SK-N-SH (cell line): ENCODE measurements around the gene KRTAP4-9. TPM values are rescaled to one million over a fixed set of nuclear protein-coding genes. Genes with fewer than 3 reads are reported as not detected.

ENCODE experiments used
- CTCF ChIA-PET: fragments of 300-600, 350-600 bp; formaldehyde crosslinking; extraction: SDS; loops from one replicate; lab custom pipeline; 2021; lab: Yijun Ruan, JAX
- POLR2A ChIA-PET: fragments of 350-600 bp; sonication (Branson Sonifier 250); formaldehyde crosslinking; extraction: SDS; loops from one replicate; lab custom pipeline; 2020; ENCODE audit warnings: antibody characterized with exemption, inconsistent platforms; lab: Yijun Ruan, JAX
- DNase-seq: peaks from one replicate; pipeline ENCODE4 v3.0.0; 2012
- H2AFZ ChIP-seq: fragments of 200-600 bp; sonication (generic); 2 replicates; pipeline ENCODE4 v1.8.1; 2016; ENCODE audit warnings: antibody characterized with exemption, mild to moderate bottlenecking, low read depth
- H3F3A ChIP-seq: fragments of 200-600 bp; sonication (generic); replicated peaks from 2 replicates; pipeline ENCODE3; 2016; ENCODE audit warnings: antibody characterized with exemption, mild to moderate bottlenecking; ENCODE audit not compliant: insufficient read depth
- H3K27ac ChIP-seq, 2 experiments: fragments of 200-500 bp in 1 of 2; fragments of 200-600 bp in 1 of 2; sonication (Bioruptor generic) in 1 of 2; sonication (generic), shearing (Covaris generic) in 1 of 2; 2 replicates each; pipeline versions ENCODE4 v1.5.1 to v1.6.1; 2014 to 2016; ENCODE audit warnings: low read depth in 2 of 2, inconsistent platforms in 1 of 2, low read length in 1 of 2, mild to moderate bottlenecking in 1 of 2, mixed read lengths in 1 of 2
- H3K27me3 ChIP-seq: fragments of 200-600 bp; sonication (generic), shearing (Covaris generic); 2 replicates; pipeline ENCODE4 v1.6.1; 2016; ENCODE audit warnings: mixed run types; ENCODE audit not compliant: insufficient read depth
- H3K36me3 ChIP-seq, 2 experiments: fragments of 200-500 bp in 1 of 2; fragments of 200-600 bp in 1 of 2; sonication (Bioruptor generic) in 1 of 2; sonication (generic) in 1 of 2; replicated peaks in 1 of 2; 2 replicates each; pipeline versions ENCODE3 to v1.5.1; 2014 to 2016; ENCODE audit warnings: low read length in 1 of 2, mild to moderate bottlenecking in 1 of 2; ENCODE audit not compliant: insufficient read depth in 2 of 2, control insufficient read depth in 1 of 2
- H3K4me1 ChIP-seq, 2 experiments: fragments of 200-500 bp in 1 of 2; fragments of 200-600 bp in 1 of 2; sonication (Bioruptor generic) in 1 of 2; sonication (generic), shearing (Covaris generic) in 1 of 2; 2 replicates each; pipeline versions ENCODE4 v1.5.1 to v1.6.1; 2014 to 2016; ENCODE audit warnings: low read depth in 1 of 2, low read length in 1 of 2, mixed run types in 1 of 2; ENCODE audit not compliant: insufficient read depth in 2 of 2, control insufficient read depth in 1 of 2
- H3K4me2 ChIP-seq: fragments of 200-600 bp; sonication (generic), shearing (Covaris generic); 2 replicates; pipeline ENCODE4 v1.6.1; 2017; ENCODE audit warnings: mixed run types
- H3K4me3 ChIP-seq, 2 experiments: fragments of 200-500 bp in 1 of 2; fragments of 200-600 bp in 1 of 2; sonication (Bioruptor generic) in 1 of 2; sonication (generic), shearing (Covaris generic) in 1 of 2; 2 replicates each; pipeline versions ENCODE4 v1.5.1 to v1.8.1; 2014 to 2016; ENCODE audit warnings: low read depth in 2 of 2, inconsistent platforms in 1 of 2, low read length in 1 of 2, mild to moderate bottlenecking in 1 of 2, mixed read lengths in 1 of 2, moderate library complexity in 1 of 2
- H3K79me2 ChIP-seq: fragments of 200-600 bp; sonication (generic); 2 replicates; pipeline ENCODE4 v1.8.1; 2017; ENCODE audit warnings: mild to moderate bottlenecking; ENCODE audit not compliant: insufficient read depth
- H3K9ac ChIP-seq: fragments of 200-600 bp; sonication (generic); 2 replicates; pipeline ENCODE4 v1.6.1; 2017; ENCODE audit warnings: mixed run types
- H3K9me2 ChIP-seq: fragments of 200-600 bp; sonication (generic); 2 replicates; pipeline ENCODE4 v1.6.1; 2017; ENCODE audit warnings: mixed run types
- H3K9me3 ChIP-seq: fragments of 200-600 bp; sonication (generic); 2 replicates; pipeline ENCODE4 v1.6.1; 2017; ENCODE audit warnings: mixed run types, mild to moderate bottlenecking, moderate library complexity
- H4K20me1 ChIP-seq: fragments of 200-600 bp; sonication (generic); 2 replicates; pipeline ENCODE4 v1.6.1; 2017; ENCODE audit warnings: mild to moderate bottlenecking, mixed run types; ENCODE audit not compliant: insufficient read depth
- CHD2 ChIP-seq: fragments of 150-350 bp; IDR thresholded peaks from 2 replicates; pipeline ENCODE4 v1.6.1; 2018; ENCODE audit warnings: low read length; ENCODE audit not compliant: partially characterized antibody
- ELF1 ChIP-seq: IDR thresholded peaks from 2 replicates; pipeline ENCODE4 v1.4.0; 2012
- EP300 ChIP-seq, 2 experiments: IDR thresholded peaks; 2 replicates each; pipeline versions ENCODE4 v1.4.0 to v1.6.1; 2012; ENCODE audit warnings: borderline replicate concordance in 1 of 2, low read depth in 1 of 2, low read length in 1 of 2
- FOXM1 ChIP-seq: IDR thresholded peaks from 2 replicates; pipeline ENCODE4 v1.4.0; 2012; ENCODE audit warnings: low read depth, mild to moderate bottlenecking
- GABPA ChIP-seq: IDR thresholded peaks from 2 replicates; pipeline ENCODE4 v1.4.0; 2012; ENCODE audit warnings: low read depth, mild to moderate bottlenecking
- MXI1 ChIP-seq: IDR thresholded peaks from 2 replicates; pipeline ENCODE4 v1.6.1; 2012; ENCODE audit warnings: mild to moderate bottlenecking, low read depth, low read length, improper control_type of control experiment
- NRF1 ChIP-seq: IDR thresholded peaks from 2 replicates; pipeline ENCODE4 v1.6.1; 2012; ENCODE audit warnings: low read depth, mild to moderate bottlenecking, low read length
- RAD21 ChIP-seq: IDR thresholded peaks from 2 replicates; pipeline ENCODE4 v1.6.1; 2012; ENCODE audit warnings: mild to moderate bottlenecking, low read length
- RCOR1 ChIP-seq: fragments of 150-350 bp; IDR thresholded peaks from 2 replicates; pipeline ENCODE4 v1.6.1; 2017; ENCODE audit warnings: antibody characterized with exemption, low read length
- SIN3A ChIP-seq: IDR thresholded peaks from 2 replicates; pipeline ENCODE4 v1.6.1; 2012; ENCODE audit warnings: low read depth, mild to moderate bottlenecking, low read length, moderate library complexity, borderline replicate concordance
- YY1 ChIP-seq: IDR thresholded peaks from 2 replicates; pipeline ENCODE4 v1.4.0; 2012; ENCODE audit warnings: low read depth, mild to moderate bottlenecking
- WGBS: methylation state at CpG from one replicate; pipeline ENCODE4 v1.1.6; 2017; ENCODE audit warnings: low lambda C conversion rate; 5-methylcytosine and 5-hydroxymethylcytosine counted together
- polyA plus RNA-seq, 3 experiments: library from polyadenylated mRNA; depleted of rRNA; stranded (reverse); fragments of >200 nt; gene quantifications; 2 replicates each; pipeline ENCODE4 v1.2.3, GENCODE V29; 2012
- TF ChIP-seq, protein P1 (sequence below): fragments of 200-600 bp; sonication (generic); IDR thresholded peaks from 2 replicates; pipeline ENCODE4 v1.6.1; 2017; ENCODE audit warnings: antibody characterized with exemption, mild to moderate bottlenecking, moderate library complexity
- TF ChIP-seq, protein P2 (sequence below): IDR thresholded peaks from 2 replicates; pipeline ENCODE4 v1.6.1; 2012; ENCODE audit warnings: mild to moderate bottlenecking, low read depth, low read length, moderate library complexity
- TF ChIP-seq, protein P3 (sequence below): fragments of 150-350 bp; IDR thresholded peaks from 2 replicates; pipeline ENCODE4 v1.6.1; 2017; ENCODE audit warnings: antibody characterized with exemption, low read length, low read depth, borderline replicate concordance
- TF ChIP-seq, protein P4 (sequence below): IDR thresholded peaks from 2 replicates; pipeline ENCODE4 v1.4.0; 2012; ENCODE audit warnings: low read depth, borderline replicate concordance
- TF ChIP-seq, protein P5 (sequence below): fragments of 150-350 bp; IDR thresholded peaks from 2 replicates; pipeline ENCODE4 v1.6.1; 2016; ENCODE audit warnings: mild to moderate bottlenecking, low read depth, low read length

Gene KRTAP4-9
- polyA plus RNA-seq, 1 of the 3 experiments (the other 2 are of a cell fraction): not detected

DNA sequence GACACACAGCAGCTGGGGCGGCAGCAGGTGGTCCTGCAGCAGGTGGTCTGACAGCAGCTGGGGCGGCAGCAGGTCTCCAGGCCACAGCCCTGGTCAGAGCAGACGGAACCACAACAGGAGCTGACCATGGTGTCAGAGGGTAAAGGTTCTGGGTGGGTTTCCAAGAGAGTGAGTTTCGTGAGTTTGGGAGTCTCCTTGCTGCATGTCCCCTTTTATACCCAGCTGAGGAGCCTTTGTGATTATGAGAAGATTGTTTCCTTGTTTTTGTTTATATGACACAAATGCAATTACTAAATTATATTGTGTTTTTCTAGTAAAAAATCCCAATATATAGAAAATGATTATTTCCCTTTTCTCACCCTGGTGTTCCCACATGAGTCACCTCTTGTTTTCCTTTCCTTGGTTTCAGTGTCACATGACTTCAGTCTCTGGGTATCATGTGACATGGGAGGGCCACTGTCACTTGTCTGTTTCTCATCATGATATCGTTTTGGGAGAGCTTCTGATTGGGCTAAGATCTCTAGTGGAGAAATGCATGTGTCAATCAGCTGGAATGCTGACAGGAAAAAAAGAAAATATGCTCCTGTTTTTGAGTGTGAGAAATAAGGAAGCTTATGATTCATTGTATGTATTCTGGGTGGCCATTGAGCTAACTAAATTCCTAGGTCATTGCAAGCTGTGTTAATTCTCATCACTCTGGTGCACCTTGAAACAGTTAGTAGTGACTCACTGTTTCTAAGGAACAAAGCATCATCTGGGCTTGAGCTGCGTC lies 35.4 kb downstream of the KRTAP4-9 start, which contains the start of gene KRTAP4-6:
Gene KRTAP4-6 (minus strand): TSS at position 185 of the 772 bp plus-strand sequence. CDS start 57 bp downstream, at position 128.
- no peak within 1 kb of the TSS for H2AFZ ChIP-seq

More for the DNA sequence above, 35.4 kb downstream of the KRTAP4-9 start, which contains the start of gene KRTAP4-6:
- no peaks in the 10 kb centered on the region for H3K79me2 ChIP-seq
- 15% methylated on average over 4 of the region's 6 CpGs for WGBS
- H3K4me2 ChIP-seq: no peak within 1 kb of the TSS
- no peaks in the 10 kb centered on the region for H3K4me1 ChIP-seq
- H3K9me2 ChIP-seq: no peaks in the 10 kb centered on the region
- 0 out of 2 replicates have a peak, but pooled peaks cover 5% of the 10 kb centered on the region for H3K9me3 ChIP-seq
- TF ChIP-seq, protein P1, sequence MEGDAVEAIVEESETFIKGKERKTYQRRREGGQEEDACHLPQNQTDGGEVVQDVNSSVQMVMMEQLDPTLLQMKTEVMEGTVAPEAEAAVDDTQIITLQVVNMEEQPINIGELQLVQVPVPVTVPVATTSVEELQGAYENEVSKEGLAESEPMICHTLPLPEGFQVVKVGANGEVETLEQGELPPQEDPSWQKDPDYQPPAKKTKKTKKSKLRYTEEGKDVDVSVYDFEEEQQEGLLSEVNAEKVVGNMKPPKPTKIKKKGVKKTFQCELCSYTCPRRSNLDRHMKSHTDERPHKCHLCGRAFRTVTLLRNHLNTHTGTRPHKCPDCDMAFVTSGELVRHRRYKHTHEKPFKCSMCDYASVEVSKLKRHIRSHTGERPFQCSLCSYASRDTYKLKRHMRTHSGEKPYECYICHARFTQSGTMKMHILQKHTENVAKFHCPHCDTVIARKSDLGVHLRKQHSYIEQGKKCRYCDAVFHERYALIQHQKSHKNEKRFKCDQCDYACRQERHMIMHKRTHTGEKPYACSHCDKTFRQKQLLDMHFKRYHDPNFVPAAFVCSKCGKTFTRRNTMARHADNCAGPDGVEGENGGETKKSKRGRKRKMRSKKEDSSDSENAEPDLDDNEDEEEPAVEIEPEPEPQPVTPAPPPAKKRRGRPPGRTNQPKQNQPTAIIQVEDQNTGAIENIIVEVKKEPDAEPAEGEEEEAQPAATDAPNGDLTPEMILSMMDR: no peak
- TF ChIP-seq RCOR1 (no peak), FOXM1 (no peak), NRF1 (no peak), YY1 (no peak), MXI1 (no peak), ELF1 (no peak), RAD21 (no peak), GABPA (no peak), EP300 (IDR thresholded peaks at IDR 0.05; ENCODE audit: borderline replicate concordance in 1 of 2, low read depth in 1 of 2, low read length in 1 of 2) (no peak), SIN3A (no peak), CHD2 (no peak)
- TF ChIP-seq, protein P2, sequence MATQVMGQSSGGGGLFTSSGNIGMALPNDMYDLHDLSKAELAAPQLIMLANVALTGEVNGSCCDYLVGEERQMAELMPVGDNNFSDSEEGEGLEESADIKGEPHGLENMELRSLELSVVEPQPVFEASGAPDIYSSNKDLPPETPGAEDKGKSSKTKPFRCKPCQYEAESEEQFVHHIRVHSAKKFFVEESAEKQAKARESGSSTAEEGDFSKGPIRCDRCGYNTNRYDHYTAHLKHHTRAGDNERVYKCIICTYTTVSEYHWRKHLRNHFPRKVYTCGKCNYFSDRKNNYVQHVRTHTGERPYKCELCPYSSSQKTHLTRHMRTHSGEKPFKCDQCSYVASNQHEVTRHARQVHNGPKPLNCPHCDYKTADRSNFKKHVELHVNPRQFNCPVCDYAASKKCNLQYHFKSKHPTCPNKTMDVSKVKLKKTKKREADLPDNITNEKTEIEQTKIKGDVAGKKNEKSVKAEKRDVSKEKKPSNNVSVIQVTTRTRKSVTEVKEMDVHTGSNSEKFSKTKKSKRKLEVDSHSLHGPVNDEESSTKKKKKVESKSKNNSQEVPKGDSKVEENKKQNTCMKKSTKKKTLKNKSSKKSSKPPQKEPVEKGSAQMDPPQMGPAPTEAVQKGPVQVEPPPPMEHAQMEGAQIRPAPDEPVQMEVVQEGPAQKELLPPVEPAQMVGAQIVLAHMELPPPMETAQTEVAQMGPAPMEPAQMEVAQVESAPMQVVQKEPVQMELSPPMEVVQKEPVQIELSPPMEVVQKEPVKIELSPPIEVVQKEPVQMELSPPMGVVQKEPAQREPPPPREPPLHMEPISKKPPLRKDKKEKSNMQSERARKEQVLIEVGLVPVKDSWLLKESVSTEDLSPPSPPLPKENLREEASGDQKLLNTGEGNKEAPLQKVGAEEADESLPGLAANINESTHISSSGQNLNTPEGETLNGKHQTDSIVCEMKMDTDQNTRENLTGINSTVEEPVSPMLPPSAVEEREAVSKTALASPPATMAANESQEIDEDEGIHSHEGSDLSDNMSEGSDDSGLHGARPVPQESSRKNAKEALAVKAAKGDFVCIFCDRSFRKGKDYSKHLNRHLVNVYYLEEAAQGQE: no peak
- TF ChIP-seq, protein P3, sequence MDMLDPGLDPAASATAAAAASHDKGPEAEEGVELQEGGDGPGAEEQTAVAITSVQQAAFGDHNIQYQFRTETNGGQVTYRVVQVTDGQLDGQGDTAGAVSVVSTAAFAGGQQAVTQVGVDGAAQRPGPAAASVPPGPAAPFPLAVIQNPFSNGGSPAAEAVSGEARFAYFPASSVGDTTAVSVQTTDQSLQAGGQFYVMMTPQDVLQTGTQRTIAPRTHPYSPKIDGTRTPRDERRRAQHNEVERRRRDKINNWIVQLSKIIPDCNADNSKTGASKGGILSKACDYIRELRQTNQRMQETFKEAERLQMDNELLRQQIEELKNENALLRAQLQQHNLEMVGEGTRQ: no peak
- TF ChIP-seq, protein P4, sequence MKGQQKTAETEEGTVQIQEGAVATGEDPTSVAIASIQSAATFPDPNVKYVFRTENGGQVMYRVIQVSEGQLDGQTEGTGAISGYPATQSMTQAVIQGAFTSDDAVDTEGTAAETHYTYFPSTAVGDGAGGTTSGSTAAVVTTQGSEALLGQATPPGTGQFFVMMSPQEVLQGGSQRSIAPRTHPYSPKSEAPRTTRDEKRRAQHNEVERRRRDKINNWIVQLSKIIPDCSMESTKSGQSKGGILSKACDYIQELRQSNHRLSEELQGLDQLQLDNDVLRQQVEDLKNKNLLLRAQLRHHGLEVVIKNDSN: no peak; the same call in 1 of the 2 replicates
- TF ChIP-seq, protein P5, sequence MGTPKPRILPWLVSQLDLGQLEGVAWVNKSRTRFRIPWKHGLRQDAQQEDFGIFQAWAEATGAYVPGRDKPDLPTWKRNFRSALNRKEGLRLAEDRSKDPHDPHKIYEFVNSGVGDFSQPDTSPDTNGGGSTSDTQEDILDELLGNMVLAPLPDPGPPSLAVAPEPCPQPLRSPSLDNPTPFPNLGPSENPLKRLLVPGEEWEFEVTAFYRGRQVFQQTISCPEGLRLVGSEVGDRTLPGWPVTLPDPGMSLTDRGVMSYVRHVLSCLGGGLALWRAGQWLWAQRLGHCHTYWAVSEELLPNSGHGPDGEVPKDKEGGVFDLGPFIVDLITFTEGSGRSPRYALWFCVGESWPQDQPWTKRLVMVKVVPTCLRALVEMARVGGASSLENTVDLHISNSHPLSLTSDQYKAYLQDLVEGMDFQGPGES: no peak
- H3K27me3 ChIP-seq: no peaks in the 10 kb centered on the region
- H3K9ac ChIP-seq: no peak within 1 kb of the TSS
- DNase-seq: no peak
- ChIA-PET CTCF (no interaction called here), POLR2A (no interaction called here)
- H3K27ac ChIP-seq: no peak within 1 kb of the TSS
- H3K4me3 ChIP-seq: no peak within 1 kb of the TSS
- no peaks in the 10 kb centered on the region for H3K36me3 ChIP-seq
- no peaks in the 10 kb centered on the region for H4K20me1 ChIP-seq
- no peaks in the 10 kb centered on the region for H3F3A ChIP-seq
